Uterus (tissue), 4 donors: ENCODE data around the gene PSPN. TPM values are rescaled to one million over a fixed set of nuclear protein-coding genes. Genes with fewer than 3 reads are reported as not detected.

Source experiments
- DNase-seq, 2 donors: peaks; one replicate each; pipeline ENCODE4 v3.0.0-alpha.2; 2019 to 2020
- H3K27ac ChIP-seq, 2 donors: fragments of 200-600 bp; sonication (generic); 1 replicate in 1 of 2; 2 replicates in 1 of 2; pipeline ENCODE4 v1.5.1; 2016 to 2018
- H3K27me3 ChIP-seq, 2 donors: fragments of 200-600 bp; sonication (generic); one replicate each; pipeline ENCODE4 v1.5.1; 2018 to 2019; ENCODE audit warnings: control low read depth in 1 of 2
- H3K36me3 ChIP-seq, 2 donors: fragments of 200-600 bp; sonication (generic); one replicate each; pipeline ENCODE4 v1.5.1; 2019; ENCODE audit warnings: control low read depth in 1 of 2
- H3K4me1 ChIP-seq, 2 donors: fragments of 200-600 bp; sonication (generic); one replicate each; pipeline ENCODE4 v1.5.1; 2018 to 2019; ENCODE audit warnings: control low read depth in 1 of 2
- H3K4me3 ChIP-seq, 2 donors: fragments of 200-600 bp; sonication (generic); 1 replicate in 1 of 2; 2 replicates in 1 of 2; pipeline ENCODE4 v1.5.1; 2018 to 2019; ENCODE audit warnings: mild to moderate bottlenecking in 1 of 2
- H3K9me3 ChIP-seq, 2 donors: fragments of 200-600 bp; sonication (generic); one replicate each; pipeline ENCODE4 v1.5.1; 2019; ENCODE audit warnings: control low read depth in 1 of 2
- POLR2A ChIP-seq, 2 donors: fragments of 450-650 bp; IDR thresholded peaks; one replicate each; pipeline ENCODE4 v1.6.1; 2016; ENCODE audit warnings: antibody characterized with exemption in 2 of 2, mild to moderate bottlenecking in 1 of 2, moderate library complexity in 1 of 2
- intact Hi-C: fragments of 100-400 bp; cut with DNase I; formaldehyde crosslinking; loops from one replicate; pipeline ENCODE4 v1.15.1; 2023; ENCODE audit warnings: low total_unique reads
- total RNA-seq, 4 donors: library from RNA; depleted of rRNA in 3 of 4; stranded (reverse); fragments of >200 nt in 3 of 4; gene quantifications; one replicate each; pipeline versions ENCODE4 v1.1.0 to v1.2.4, GENCODE V29; 2014 to 2023
- TF ChIP-seq, protein P1 (sequence below), 4 experiments: fragments of 200-600 bp in 2 of 4; fragments of 450-650 bp in 2 of 4; sonication (generic) in 2 of 4; IDR thresholded peaks; one replicate each; pipeline ENCODE4 v1.5.1; 2016 to 2019; ENCODE audit warnings: antibody characterized with exemption in 4 of 4, mild to moderate bottlenecking in 2 of 4, moderate library complexity in 1 of 4
- donor health status: DM: yes; HTN: yes; CAD: no.

PSPN gene
- total RNA-seq, 4 donors from 2014 or later: 0.26 to 2.2 (median 1.8) TPM; not detected in 1

GRCh38 chr19:6376512-6377190 is 918 bp upstream of the PSPN start:
- no peak overlapping the region for H3K4me3 ChIP-seq
- TF ChIP-seq, protein P1, sequence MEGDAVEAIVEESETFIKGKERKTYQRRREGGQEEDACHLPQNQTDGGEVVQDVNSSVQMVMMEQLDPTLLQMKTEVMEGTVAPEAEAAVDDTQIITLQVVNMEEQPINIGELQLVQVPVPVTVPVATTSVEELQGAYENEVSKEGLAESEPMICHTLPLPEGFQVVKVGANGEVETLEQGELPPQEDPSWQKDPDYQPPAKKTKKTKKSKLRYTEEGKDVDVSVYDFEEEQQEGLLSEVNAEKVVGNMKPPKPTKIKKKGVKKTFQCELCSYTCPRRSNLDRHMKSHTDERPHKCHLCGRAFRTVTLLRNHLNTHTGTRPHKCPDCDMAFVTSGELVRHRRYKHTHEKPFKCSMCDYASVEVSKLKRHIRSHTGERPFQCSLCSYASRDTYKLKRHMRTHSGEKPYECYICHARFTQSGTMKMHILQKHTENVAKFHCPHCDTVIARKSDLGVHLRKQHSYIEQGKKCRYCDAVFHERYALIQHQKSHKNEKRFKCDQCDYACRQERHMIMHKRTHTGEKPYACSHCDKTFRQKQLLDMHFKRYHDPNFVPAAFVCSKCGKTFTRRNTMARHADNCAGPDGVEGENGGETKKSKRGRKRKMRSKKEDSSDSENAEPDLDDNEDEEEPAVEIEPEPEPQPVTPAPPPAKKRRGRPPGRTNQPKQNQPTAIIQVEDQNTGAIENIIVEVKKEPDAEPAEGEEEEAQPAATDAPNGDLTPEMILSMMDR (IDR thresholded peaks at IDR 0.05): no peak
- TF ChIP-seq POLR2A (IDR thresholded peaks at IDR 0.05): no peak
- no peaks in the 10 kb centered on the region for H3K36me3 ChIP-seq
- no peak for DNase-seq
- H3K27me3 ChIP-seq: no peaks in the 10 kb centered on the region
- no peaks in the 10 kb centered on the region for H3K9me3 ChIP-seq
- peaks cover 0 to 9% of the 10 kb centered on the region in 2 donors for H3K4me1 ChIP-seq
- intact Hi-C loops: no loop called here
- H3K27ac ChIP-seq: peak overlapping the region; percentile 8 to 16

- intact Hi-C loops: no loop called here
Measured at GRCh38 chr19:6374711-6375410, 872 bp downstream of the PSPN start.

DNA sequence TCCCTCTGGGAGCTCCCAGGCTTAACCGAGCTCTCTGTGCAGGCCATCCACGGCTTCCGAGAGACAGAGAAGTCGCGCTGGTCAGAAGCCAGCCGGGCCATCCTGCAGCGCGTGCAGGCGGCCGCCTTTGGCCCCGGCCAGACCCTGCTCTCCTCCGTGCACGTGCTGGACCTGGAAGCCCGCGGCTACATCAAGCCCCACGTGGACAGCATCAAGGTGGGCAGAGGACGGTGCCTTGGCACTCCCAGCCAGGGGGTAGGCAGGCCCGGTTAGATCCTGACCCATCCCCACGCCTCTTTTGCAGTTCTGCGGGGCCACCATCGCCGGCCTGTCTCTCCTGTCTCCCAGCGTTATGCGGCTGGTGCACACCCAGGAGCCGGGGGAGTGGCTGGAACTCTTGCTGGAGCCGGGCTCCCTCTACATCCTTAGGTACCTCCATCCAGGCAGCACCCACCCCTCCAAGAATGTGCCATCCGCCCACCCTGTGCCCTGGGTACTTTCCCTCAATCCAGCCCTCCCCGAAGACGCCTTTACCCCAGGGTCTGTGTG is 1.5 kb downstream of the PSPN start:
- peak; percentile 35 to 39 for DNase-seq
- Histone ChIP-seq H3K36me3 (no peaks in the 10 kb centered on the region), H3K9me3 (no peaks in the 10 kb centered on the region), H3K4me3 (no peak overlapping the region), H3K4me1 (peaks cover 0 to 9% of the 10 kb centered on the region in 2 donors), H3K27ac (peak overlapping the region; percentile 97 to 100), H3K27me3 (no peaks in the 10 kb centered on the region)
- TF ChIP-seq POLR2A (IDR thresholded peaks at IDR 0.05): no peak
- TF ChIP-seq, protein P1 (IDR thresholded peaks at IDR 0.05): no peak
- intact Hi-C loops: no loop called here

More at GRCh38 chr19:6374711-6375410, 872 bp downstream of the PSPN start:
- peaks cover 0 to 9% of the 10 kb centered on the region in 2 donors for H3K4me1 ChIP-seq
- no peaks in the 10 kb centered on the region for H3K36me3 ChIP-seq
- no peaks in the 10 kb centered on the region for H3K9me3 ChIP-seq
- no peaks in the 10 kb centered on the region for H3K27me3 ChIP-seq
- TF ChIP-seq, protein P1 (IDR thresholded peaks at IDR 0.05): no peak
- TF ChIP-seq POLR2A (IDR thresholded peaks at IDR 0.05): no peak
- no peak overlapping the region for H3K4me3 ChIP-seq
- H3K27ac ChIP-seq: peak overlapping the region in 1 of 2 donors; percentile 100
- no peak for DNase-seq

DNA sequence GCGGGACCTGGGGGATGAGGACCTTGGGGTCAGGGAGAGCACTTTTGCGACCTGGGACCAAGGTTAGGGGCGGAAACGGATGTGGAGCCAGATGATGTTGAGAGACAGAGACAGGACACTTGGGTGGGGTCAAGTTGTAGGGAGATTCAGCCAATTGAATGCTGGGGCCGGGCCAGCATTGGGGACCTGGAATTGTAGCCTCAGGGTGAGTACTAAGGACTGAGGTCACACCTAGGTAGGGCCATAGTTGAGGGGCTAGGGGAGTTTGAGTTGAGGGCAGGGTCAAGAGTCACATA is 2.0 kb downstream of the PSPN start:
- no peaks in the 10 kb centered on the region for H3K9me3 ChIP-seq
- H3K4me3 ChIP-seq: peak overlapping the region; percentile 96
- no peaks in the 10 kb centered on the region for H3K27me3 ChIP-seq
- intact Hi-C loops: no loop called here
- TF ChIP-seq, protein P1 (IDR thresholded peaks at IDR 0.05): no peak
- no peak for TF ChIP-seq POLR2A (IDR thresholded peaks at IDR 0.05)
- H3K36me3 ChIP-seq: no peaks in the 10 kb centered on the region
- peaks cover 0 to 9% of the 10 kb centered on the region in 2 donors for H3K4me1 ChIP-seq
- H3K27ac ChIP-seq: peak overlapping the region; percentile 97 to 100
- DNase-seq: no peak
